Dedifferentiated amniotic fluid mesenchymal stem cell (primary cell): ENCODE measurements around the gene ASB7.
"Not testable (repeated sequence)": the region's sequence is repeated elsewhere in the genome, so short reads cannot be mapped to it uniquely, and the experiment has no call there.

ENCODE experiments used
- DNase-seq: peaks from one replicate; pipeline ENCODE4 v3.0.0-alpha.2; 2016; ENCODE audit errors: extremely low spot score

ASB7 gene, protein sequence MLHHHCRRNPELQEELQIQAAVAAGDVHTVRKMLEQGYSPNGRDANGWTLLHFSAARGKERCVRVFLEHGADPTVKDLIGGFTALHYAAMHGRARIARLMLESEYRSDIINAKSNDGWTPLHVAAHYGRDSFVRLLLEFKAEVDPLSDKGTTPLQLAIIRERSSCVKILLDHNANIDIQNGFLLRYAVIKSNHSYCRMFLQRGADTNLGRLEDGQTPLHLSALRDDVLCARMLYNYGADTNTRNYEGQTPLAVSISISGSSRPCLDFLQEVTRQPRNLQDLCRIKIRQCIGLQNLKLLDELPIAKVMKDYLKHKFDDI

GRCh38 chr15:100602064-100602822, at the start of gene ASB7, which contains the start of gene LINS1:
Gene ASB7, plus strand, starts transcription at chr15:100602589. Its CDS starts 9,628 bp downstream, at chr15:100612217.
Gene LINS1, minus strand, starts transcription at chr15:100602184. Its CDS starts 21,342 bp downstream, at chr15:100580842.
- DNase-seq = peak; percentile 100

GRCh38 chr15:100553468-100553867, 48.9 kb upstream of the ASB7 start:
- DNase-seq = no peak

DNA sequence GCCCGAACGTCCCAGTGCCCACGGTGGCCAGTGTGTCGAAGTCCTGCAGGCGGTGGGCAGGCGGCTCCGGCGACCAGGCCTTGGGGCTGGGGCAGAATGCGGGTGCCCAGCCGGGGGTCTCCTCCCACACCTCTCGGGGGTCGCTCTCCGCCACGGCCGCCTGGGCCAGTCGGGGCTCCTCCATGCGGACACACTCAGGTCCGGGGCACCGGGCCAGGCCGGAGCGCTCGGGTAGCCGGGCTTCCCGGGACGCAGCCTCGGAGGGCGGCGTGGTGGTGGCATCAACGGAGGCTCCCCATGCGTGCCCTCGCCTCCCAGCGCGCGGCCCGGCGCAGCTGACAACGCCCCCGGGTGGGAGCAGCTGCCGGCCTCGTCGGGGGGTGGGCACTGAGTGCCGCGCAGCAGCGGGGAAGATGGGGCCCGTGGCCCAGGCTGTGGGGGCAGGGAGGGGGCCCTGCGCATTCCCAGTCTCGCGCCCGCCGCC, 43.6 kb upstream of the ASB7 start:
- DNase-seq = no peak

DNA sequence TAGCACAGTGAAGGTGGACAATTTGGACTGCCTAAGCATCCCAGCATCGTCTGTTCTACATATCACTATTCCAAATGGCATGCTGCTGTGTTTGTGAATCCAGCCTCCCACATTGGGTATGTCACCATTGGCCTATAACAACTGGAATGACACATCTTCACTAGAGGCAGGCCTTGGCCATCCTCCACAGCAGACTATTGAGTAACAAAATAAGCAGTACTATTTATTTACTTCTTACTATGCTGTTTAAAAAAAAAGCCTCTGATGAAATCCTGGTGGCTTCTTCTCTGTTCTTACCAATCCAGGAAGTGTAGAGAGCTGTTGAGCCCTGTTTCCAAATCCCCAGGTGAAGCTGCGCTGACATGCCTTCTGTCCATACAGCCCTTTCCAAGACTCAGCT, 43.1 kb upstream of the ASB7 start:
- DNase-seq = peak; percentile 33

DNA sequence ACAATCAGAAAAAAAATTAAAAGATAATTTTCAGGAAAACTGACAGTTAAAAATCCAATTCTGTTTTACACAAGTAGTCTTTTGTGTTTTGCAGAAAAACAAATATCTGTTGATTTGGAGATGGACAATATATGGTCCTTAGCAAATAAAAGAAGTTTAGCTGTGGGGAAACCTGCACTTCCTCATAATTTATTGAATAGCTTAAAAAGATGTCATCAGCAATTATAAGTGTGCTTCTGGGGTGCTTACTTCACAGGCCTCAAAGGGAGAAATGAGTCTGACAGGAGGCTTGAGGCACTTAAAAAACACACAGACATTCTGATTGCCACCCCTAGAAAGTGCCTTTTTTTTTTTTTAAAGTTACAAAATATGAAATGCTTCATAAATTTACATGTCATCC, 42.1 kb upstream of the ASB7 start:
- no peak for DNase-seq

- DNase-seq = no peak
Observed at GRCh38 chr15:100565591-100565990, 36.8 kb upstream of the ASB7 start.

- DNase-seq = no peak
Observed at GRCh38 chr15:100566850-100567628, 35.4 kb upstream of the ASB7 start.

DNA sequence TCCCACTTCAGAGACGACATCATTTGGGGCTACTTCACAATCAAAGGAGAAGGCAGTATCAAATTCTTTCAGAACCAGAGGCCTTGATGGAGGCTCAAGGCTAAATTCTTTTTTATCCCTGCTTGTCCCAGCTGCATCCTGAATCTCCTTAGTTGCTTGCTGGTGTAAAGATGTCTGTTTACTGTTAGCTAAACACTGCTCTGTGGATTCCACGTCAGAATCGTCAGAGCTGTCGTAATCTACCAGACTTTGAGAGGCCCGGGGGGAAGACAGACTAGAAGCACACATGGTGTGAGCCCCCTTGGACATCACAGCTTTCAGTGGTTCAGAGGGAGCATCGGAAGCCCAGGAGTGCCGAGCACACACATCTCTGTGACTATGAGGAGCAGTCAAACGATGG, 33.0 kb upstream of the ASB7 start:
- DNase-seq = no peak

- no peak for DNase-seq
Observed at GRCh38 chr15:100570275-100570674, 32.1 kb upstream of the ASB7 start.

- no peak for DNase-seq
Observed at GRCh38 chr15:100570735-100571313, 31.6 kb upstream of the ASB7 start.

GRCh38 chr15:100571592-100572167, 30.7 kb upstream of the ASB7 start:
- no peak for DNase-seq

DNA sequence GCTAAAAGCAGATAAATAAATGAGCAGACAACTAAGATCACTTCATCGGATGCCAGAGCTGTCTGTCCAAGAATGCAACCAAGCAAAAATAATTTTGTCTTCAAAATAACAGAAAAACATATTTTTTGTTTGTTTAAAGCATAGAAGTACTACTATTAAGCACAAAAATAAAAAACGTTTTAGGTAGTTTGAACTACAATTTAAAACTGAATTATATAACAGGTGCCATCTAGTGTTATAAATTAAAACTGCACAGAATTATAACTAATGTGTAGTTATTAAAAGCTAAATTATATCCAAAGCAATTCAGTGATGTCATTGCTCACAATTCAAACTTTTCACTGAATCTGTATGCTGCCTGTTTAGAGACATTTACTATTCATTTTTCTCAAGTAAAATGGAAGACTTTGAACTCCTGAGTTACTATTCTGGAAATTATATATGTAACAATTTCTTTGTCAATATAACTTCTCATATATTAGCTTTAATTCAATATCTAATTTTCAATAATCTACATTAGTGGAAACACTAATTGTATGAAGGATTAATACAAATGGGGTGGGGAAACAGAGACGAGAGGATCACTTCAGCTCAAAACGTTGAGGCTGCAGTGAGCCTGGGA, 29.9 kb upstream of the ASB7 start:
- DNase-seq = peak; percentile 48

GRCh38 chr15:100573526-100573925, 28.9 kb upstream of the ASB7 start:
- DNase-seq = no peak

DNA sequence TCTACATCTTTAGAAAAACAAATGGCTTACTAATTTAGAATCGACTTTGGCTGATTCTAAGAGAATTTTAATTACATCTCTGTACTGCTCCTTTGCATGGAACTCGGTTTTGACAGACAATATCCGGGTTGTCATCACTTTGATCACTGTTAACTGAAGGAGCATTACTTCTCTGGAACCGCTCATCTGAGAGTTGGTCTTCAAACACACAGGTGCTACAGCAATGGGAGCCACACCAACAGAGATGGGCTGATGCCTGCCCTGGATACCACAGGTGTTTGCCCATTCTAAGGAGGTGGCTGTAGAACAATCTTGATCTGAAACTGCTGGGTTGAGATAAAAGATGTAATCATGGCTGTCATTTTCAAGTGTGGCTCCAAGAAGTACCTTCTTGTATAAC, 22.0 kb upstream of the ASB7 start:
- DNase-seq = no peak

- no peak for DNase-seq
Observed at GRCh38 chr15:100588638-100589242, 13.6 kb upstream of the ASB7 start.

GRCh38 chr15:100591163-100591562, 11.2 kb upstream of the ASB7 start:
- DNase-seq = not testable (repeated sequence)

- no peak for DNase-seq
Observed at GRCh38 chr15:100591835-100592234, 10.6 kb upstream of the ASB7 start.

DNA sequence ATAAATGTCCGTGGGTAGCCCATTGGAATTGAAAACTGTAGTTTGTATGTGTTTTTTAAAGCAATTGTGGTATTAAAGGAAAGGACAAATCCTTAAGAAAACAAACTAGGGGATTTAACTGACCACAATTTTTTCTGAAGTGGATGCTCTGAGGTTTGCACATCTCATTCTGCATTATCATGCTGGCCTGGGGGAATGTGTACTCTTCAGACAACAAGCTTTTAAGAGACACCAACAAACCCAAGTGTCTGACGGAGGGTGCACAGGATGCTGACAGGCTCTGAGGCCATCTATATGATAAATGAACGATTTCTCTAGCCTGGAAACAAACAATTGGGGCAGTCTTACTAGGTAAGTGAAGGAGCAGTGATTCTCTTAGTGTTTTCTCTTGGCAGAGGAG, 9.5 kb upstream of the ASB7 start:
- peak; percentile 59 for DNase-seq

DNA sequence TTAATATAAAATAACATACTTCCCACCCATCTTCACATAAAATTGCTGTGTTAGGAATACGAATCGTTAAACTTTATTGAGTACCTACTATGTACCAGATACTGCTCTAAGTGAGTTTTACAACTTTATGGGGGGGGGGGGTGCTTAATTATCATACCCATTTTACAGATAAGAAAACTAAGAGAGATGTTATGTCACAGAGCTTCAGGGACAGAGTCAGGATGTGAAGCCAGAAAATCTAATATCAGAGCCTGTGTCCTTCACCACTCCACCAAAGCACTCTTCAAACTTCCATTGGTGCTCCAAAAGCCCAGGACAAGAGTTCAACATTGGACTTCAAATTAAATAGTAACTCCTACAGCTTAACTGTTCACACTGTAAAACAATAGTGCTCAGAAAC, 9.0 kb upstream of the ASB7 start:
- DNase-seq = no peak

- no peak for DNase-seq
Observed at GRCh38 chr15:100595964-100596363, 6.4 kb upstream of the ASB7 start.

DNA sequence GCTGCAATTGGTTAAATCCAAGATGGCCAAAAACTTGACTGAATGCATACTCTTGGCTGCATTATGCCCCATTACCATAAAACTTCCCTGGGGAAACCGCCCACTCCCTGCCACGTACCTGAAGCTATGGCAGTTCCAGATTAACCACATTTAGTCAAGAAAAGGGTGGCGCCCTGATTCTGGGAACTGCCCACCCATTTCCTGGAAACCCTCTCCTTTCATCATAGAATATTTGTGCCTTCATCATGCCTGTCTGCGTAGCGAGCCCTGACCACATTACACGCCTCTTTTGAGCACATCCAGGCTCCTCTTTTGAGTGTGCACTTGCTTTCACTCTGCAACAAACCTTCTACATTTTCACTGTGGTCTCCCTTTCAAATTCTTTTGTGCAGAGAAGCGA, 5.6 kb upstream of the ASB7 start:
- DNase-seq = no peak
